ENCODE measurements around the gene ZNF474. TPM values are rescaled to one million over a fixed set of nuclear protein-coding genes. Genes with fewer than 3 reads are reported as not detected.

Gene ZNF474
- total and polyA plus RNA-seq, 2 of the 4 experiments (the other 2 are of a cell fraction): 0.24 to 0.54 TPM

- Histone ChIP-seq H3K9me1 (ENCODE audit: insufficient read depth, low read length) (no peaks in the 10 kb centered on the region), H2AK9ac (replicated peaks; ENCODE audit: low read depth, low read length, poor library complexity) (no peak overlapping the region), H4K8ac (ENCODE audit: low read depth in 2 of 2, low read length in 2 of 2) (no peak overlapping the region), H3K56ac (ENCODE audit: extremely low read depth, insufficient read depth, low read length) (no peak overlapping the region), H4K20me1 (ENCODE audit: insufficient read depth, low read length) (no peaks in the 10 kb centered on the region), H2AFZ (replicated peaks; ENCODE audit: low read length, poor library complexity) (no peak overlapping the region), H3K4ac (ENCODE audit: low read depth, low read length) (no peak overlapping the region), H3K18ac (ENCODE audit: low read depth, low read length) (no peak overlapping the region), H2BK15ac (ENCODE audit: low read depth, low read length) (no peak overlapping the region), H3K79me1 (ENCODE audit: low read depth in 1 of 2, low read length in 2 of 2) (no peaks in the 10 kb centered on the region), H3K27ac (ENCODE audit: insufficient read depth, low read length) (no peak overlapping the region), H2BK20ac (ENCODE audit: low read depth, low read length) (no peak overlapping the region), H3K27me3 (ENCODE audit: control insufficient read depth, insufficient read depth, low read length) (no peaks in the 10 kb centered on the region), H2AK5ac (ENCODE audit: low read depth, low read length) (no peak overlapping the region), H4K5ac (ENCODE audit: low read depth, low read length) (no peak overlapping the region), H3K14ac (replicated peaks; ENCODE audit: low read depth, low read length) (no peak overlapping the region), H3K9me3 (ENCODE audit: control insufficient read depth, insufficient read depth, low read length) (no peaks in the 10 kb centered on the region), H3K23ac (ENCODE audit: low read depth, low read length) (no peak overlapping the region), H3K4me3 (ENCODE audit: insufficient read depth, low read depth, low read length) (no peak overlapping the region), H4K91ac (ENCODE audit: insufficient read depth, low read depth, low read length) (no peak overlapping the region), H3K36me3 (ENCODE audit: control insufficient read depth, insufficient read depth, low read length) (no peaks in the 10 kb centered on the region), H3K4me2 (ENCODE audit: low read depth, low read length) (no peak overlapping the region), H2BK120ac (ENCODE audit: low read depth, low read length) (no peak overlapping the region), H2BK5ac (ENCODE audit: low read depth, low read length, poor library complexity, severe bottlenecking) (no peak overlapping the region), H3K9ac (ENCODE audit: low read depth, low read length) (no peak overlapping the region), H3K4me1 (ENCODE audit: control insufficient read depth, insufficient read depth, low read length) (no peaks in the 10 kb centered on the region; the same call in 1 of the 2 replicates)
- TF ChIP-seq BHLHE40 (IDR thresholded peaks at IDR 0.05; ENCODE audit: low read depth, low read length): no peak
- no peak for TF ChIP-seq MXI1 (IDR thresholded peaks at IDR 0.05; ENCODE audit: borderline replicate concordance, low read depth, low read length)
- no peak for TF ChIP-seq MAFK (IDR thresholded peaks at IDR 0.05; ENCODE audit: low read depth, low read length)
- TF ChIP-seq RFX5 (IDR thresholded peaks at IDR 0.05; ENCODE audit: low read depth, low read length): no peak
- TF ChIP-seq CTCF (conservative IDR thresholded peaks at IDR 0.05; ENCODE audit: low read depth, low read length): no peak
- TF ChIP-seq, protein P1, sequence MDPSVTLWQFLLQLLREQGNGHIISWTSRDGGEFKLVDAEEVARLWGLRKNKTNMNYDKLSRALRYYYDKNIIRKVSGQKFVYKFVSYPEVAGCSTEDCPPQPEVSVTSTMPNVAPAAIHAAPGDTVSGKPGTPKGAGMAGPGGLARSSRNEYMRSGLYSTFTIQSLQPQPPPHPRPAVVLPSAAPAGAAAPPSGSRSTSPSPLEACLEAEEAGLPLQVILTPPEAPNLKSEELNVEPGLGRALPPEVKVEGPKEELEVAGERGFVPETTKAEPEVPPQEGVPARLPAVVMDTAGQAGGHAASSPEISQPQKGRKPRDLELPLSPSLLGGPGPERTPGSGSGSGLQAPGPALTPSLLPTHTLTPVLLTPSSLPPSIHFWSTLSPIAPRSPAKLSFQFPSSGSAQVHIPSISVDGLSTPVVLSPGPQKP (IDR thresholded peaks at IDR 0.05; ENCODE audit: borderline replicate concordance, low read depth, low read length): no peak
- TF ChIP-seq NFE2L2 (IDR thresholded peaks at IDR 0.05; ENCODE audit: low read depth, low read length): no peak
- TF ChIP-seq, protein P2, sequence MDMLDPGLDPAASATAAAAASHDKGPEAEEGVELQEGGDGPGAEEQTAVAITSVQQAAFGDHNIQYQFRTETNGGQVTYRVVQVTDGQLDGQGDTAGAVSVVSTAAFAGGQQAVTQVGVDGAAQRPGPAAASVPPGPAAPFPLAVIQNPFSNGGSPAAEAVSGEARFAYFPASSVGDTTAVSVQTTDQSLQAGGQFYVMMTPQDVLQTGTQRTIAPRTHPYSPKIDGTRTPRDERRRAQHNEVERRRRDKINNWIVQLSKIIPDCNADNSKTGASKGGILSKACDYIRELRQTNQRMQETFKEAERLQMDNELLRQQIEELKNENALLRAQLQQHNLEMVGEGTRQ (IDR thresholded peaks at IDR 0.05; ENCODE audit: low read depth, low read length): no peak
- no peak for TF ChIP-seq SMC3 (IDR thresholded peaks at IDR 0.05; ENCODE audit: low read depth, low read length)
- no peak for TF ChIP-seq RCOR1 (IDR thresholded peaks at IDR 0.05; ENCODE audit: insufficient replicate concordance, low read length)
- no peak for TF ChIP-seq CHD1 (IDR thresholded peaks at IDR 0.05; ENCODE audit: low read depth, low read length)
- TF ChIP-seq POLR2A (IDR thresholded peaks at IDR 0.05; ENCODE audit: low read depth, low read length): no peak
- no peak for TF ChIP-seq CEBPB (IDR thresholded peaks at IDR 0.05; ENCODE audit: low read depth, low read length)
- TF ChIP-seq MAZ (IDR thresholded peaks at IDR 0.05; ENCODE audit: borderline replicate concordance, low read depth, low read length): no peak
- no peak for TF ChIP-seq FOS (IDR thresholded peaks at IDR 0.05; ENCODE audit: low read depth, low read length)
- no peak for TF ChIP-seq RAD21 (IDR thresholded peaks at IDR 0.05; ENCODE audit: low read length)
- POLR2A ChIA-PET (ENCODE audit: unreplicated experiment): no interaction called here
- intact Hi-C loops (cut with micrococcal nuclease) (no loop called here), dilution Hi-C loops (cut with HindIII; ENCODE audit: low sequenced_read_pairs, unreplicated experiment) (no loop called here), in situ Hi-C loops (cut with MboI; ENCODE audit: low sequenced_read_pairs) (no loop called here)
- CTCF ChIA-PET: no interaction called here
- no peak for DNase-seq
- BruUV-seq (replicated peaks): no TSS peak
- ATAC-seq (ENCODE audit: low read depth): no peak
- WGBS, 2 experiments (ENCODE audit: extremely low coverage in 2 of 2, insufficient read length in 1 of 2): no CpG with 5 or more reads among the region's 1 CpG
Measured at GRCh38 chr5:122118356-122118948, 10.9 kb upstream of the ZNF474 start.
